ENCODE results near the gene WWOX.

WWOX gene

DNA sequence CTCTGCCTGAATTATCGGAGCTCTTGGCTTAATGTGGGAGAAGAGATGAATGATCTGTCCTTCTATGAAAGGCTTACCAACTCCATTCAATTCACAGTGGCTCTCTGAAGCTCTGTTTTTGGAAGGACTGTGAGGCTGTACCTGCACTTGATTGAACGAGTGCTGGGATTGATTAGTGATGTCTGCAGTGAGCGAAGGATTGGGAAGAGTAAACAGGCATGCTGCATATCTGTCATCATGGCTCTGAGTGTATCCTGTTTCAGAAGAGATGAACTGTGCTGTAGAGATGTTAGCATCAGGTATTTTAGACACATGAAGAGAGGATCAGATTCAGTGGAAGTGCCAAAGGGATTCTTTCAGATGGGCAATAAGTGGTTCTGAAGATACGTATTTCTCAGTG lies 937.1 kb downstream of the WWOX start:
- H2AFZ ChIP-seq (ENCODE audit: low read depth, low read length), result no peak overlapping the region
- H3K4me2 ChIP-seq (ENCODE audit: insufficient read depth, low read length), result no peak overlapping the region
- H3K9ac ChIP-seq (ENCODE audit: low read depth, low read length), result no peak overlapping the region
- no peaks in the 10 kb centered on the region for H3K27me3 ChIP-seq (ENCODE audit: insufficient read depth, low read length, poor library complexity)
- H3K36me3 ChIP-seq (ENCODE audit: insufficient read depth, low read length), result no peaks in the 10 kb centered on the region
- no peak overlapping the region for H3K27ac ChIP-seq (ENCODE audit: low read length)
- no peaks in the 10 kb centered on the region for H3K79me2 ChIP-seq (ENCODE audit: insufficient read depth, low read length)
- no peaks in the 10 kb centered on the region for H3K9me3 ChIP-seq (ENCODE audit: insufficient read depth, low read length, severe bottlenecking)
- H4K20me1 ChIP-seq (ENCODE audit: insufficient read depth, low read length), result no peaks in the 10 kb centered on the region
- no peaks in the 10 kb centered on the region for H3K4me1 ChIP-seq (ENCODE audit: insufficient read depth, low read length)
- H3K4me3 ChIP-seq (ENCODE audit: low read depth in 1 of 2, low read length in 2 of 2), result no peak overlapping the region
- DNase-seq (no peak), ATAC-seq (ENCODE audit: insufficient read depth, low read depth) (no peak)
- no peak for TF ChIP-seq EZH2 (IDR thresholded peaks at IDR 0.05; ENCODE audit: borderline replicate concordance, low read depth, low read length, severe bottlenecking)
- TF ChIP-seq, protein P1, sequence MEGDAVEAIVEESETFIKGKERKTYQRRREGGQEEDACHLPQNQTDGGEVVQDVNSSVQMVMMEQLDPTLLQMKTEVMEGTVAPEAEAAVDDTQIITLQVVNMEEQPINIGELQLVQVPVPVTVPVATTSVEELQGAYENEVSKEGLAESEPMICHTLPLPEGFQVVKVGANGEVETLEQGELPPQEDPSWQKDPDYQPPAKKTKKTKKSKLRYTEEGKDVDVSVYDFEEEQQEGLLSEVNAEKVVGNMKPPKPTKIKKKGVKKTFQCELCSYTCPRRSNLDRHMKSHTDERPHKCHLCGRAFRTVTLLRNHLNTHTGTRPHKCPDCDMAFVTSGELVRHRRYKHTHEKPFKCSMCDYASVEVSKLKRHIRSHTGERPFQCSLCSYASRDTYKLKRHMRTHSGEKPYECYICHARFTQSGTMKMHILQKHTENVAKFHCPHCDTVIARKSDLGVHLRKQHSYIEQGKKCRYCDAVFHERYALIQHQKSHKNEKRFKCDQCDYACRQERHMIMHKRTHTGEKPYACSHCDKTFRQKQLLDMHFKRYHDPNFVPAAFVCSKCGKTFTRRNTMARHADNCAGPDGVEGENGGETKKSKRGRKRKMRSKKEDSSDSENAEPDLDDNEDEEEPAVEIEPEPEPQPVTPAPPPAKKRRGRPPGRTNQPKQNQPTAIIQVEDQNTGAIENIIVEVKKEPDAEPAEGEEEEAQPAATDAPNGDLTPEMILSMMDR (IDR thresholded peaks at IDR 0.05; ENCODE audit: borderline replicate concordance, extremely low read depth, low read length, poor library complexity, severe bottlenecking), result no peak

DNA sequence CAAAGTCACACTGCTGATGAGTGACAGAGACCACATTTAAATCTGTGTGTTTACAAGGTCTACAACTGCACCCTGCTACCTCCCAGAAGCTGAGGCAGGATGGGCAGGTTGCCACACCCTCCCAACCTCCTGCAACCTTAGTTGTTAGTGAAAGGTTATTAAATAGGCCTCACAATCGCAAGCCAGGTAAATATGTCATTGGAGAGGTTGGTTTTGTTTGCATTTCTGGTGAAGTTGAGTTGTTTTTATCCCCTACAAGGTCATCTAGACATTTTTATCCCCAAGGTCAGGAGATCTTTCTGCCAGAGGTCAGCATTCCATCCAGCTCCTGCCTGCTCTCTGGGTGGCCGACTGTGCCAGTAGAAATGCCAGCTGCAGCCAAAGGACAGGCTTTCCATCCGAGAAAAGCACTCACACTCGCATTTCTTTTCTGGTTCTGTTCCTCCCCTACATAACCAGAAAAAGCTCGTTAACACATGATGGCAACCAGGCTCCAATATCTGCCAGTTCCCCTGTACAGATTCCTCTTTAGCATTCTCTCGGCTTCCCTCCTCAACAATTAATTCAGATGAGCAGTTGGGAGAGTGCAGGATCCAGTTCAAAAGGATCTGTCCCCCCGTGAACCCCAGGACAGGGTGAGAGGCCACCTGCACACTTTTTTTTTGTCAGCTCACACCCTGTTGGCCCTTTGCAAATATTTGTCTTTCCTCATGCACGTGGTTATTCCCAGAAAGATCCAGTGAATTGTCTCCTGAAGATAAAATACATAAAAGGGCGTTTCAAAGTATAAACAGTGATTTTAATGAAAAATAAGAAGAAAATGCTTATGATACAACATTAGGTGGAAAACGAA lies 938.3 kb downstream of the WWOX start:
- Histone ChIP-seq H3K9ac (ENCODE audit: low read depth, low read length) (no peak overlapping the region), H3K27ac (ENCODE audit: low read length) (no peak overlapping the region), H3K4me2 (ENCODE audit: insufficient read depth, low read length) (no peak overlapping the region), H3K4me3 (ENCODE audit: low read depth in 1 of 2, low read length in 2 of 2) (no peak overlapping the region), H4K20me1 (ENCODE audit: insufficient read depth, low read length) (no peaks in the 10 kb centered on the region), H3K9me3 (ENCODE audit: insufficient read depth, low read length, severe bottlenecking) (no peaks in the 10 kb centered on the region), H3K79me2 (ENCODE audit: insufficient read depth, low read length) (no peaks in the 10 kb centered on the region), H2AFZ (ENCODE audit: low read depth, low read length) (no peak overlapping the region), H3K27me3 (ENCODE audit: insufficient read depth, low read length, poor library complexity) (no peaks in the 10 kb centered on the region), H3K36me3 (ENCODE audit: insufficient read depth, low read length) (no peaks in the 10 kb centered on the region), H3K4me1 (ENCODE audit: insufficient read depth, low read length) (no peaks in the 10 kb centered on the region)
- TF ChIP-seq EZH2 (IDR thresholded peaks at IDR 0.05; ENCODE audit: borderline replicate concordance, low read depth, low read length, severe bottlenecking), result no peak
- TF ChIP-seq, protein P1 (IDR thresholded peaks at IDR 0.05; ENCODE audit: borderline replicate concordance, extremely low read depth, low read length, poor library complexity, severe bottlenecking), result no peak
- ATAC-seq (ENCODE audit: insufficient read depth, low read depth) (no peak), DNase-seq (no peak)

DNA sequence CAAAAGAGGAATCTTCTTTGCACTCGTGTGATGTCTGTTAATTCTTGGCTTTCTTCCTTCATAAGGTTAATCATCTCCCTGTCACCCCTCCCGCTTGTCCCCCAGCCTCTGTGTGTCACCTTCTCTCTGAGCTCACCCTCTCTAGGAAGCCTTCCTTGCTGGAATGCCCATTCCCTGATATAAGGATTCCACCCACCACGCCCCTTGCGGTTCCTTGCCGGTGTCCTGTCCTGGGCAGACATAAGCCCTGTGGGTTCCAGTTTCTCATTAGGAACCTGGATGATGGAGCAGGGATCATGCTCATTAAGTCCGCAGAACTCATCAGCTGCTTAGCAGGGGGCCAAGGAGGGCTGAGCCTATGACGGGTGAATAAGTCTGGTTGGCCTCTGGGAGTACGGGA lies 941.8 kb downstream of the WWOX start:
- Histone ChIP-seq H3K27me3 (ENCODE audit: insufficient read depth, low read length, poor library complexity) (no peaks in the 10 kb centered on the region), H3K27ac (ENCODE audit: low read length) (no peak overlapping the region), H2AFZ (ENCODE audit: low read depth, low read length) (no peak overlapping the region), H3K4me3 (ENCODE audit: low read depth in 1 of 2, low read length in 2 of 2) (no peak overlapping the region), H3K79me2 (ENCODE audit: insufficient read depth, low read length) (no peaks in the 10 kb centered on the region), H3K4me1 (ENCODE audit: insufficient read depth, low read length) (no peaks in the 10 kb centered on the region), H3K4me2 (ENCODE audit: insufficient read depth, low read length) (no peak overlapping the region), H3K9ac (ENCODE audit: low read depth, low read length) (no peak overlapping the region), H3K9me3 (ENCODE audit: insufficient read depth, low read length, severe bottlenecking) (no peaks in the 10 kb centered on the region), H3K36me3 (ENCODE audit: insufficient read depth, low read length) (no peaks in the 10 kb centered on the region), H4K20me1 (ENCODE audit: insufficient read depth, low read length) (no peaks in the 10 kb centered on the region)
- DNase-seq (no peak), ATAC-seq (ENCODE audit: insufficient read depth, low read depth) (no peak)
- TF ChIP-seq, protein P1 (IDR thresholded peaks at IDR 0.05; ENCODE audit: borderline replicate concordance, extremely low read depth, low read length, poor library complexity, severe bottlenecking), result no peak
- no peak for TF ChIP-seq EZH2 (IDR thresholded peaks at IDR 0.05; ENCODE audit: borderline replicate concordance, low read depth, low read length, severe bottlenecking)
